Measurements from ENCODE around the gene UBAP2. TPM values are rescaled to one million over a fixed set of nuclear protein-coding genes. Genes with fewer than 3 reads are reported as not detected.
"Not testable (repeated sequence)": the region's sequence is repeated elsewhere in the genome, so short reads cannot be mapped to it uniquely, and the experiment has no call there.

The UBAP2 gene
- total RNA-seq, 2 experiments from 2014 or later, result 51.5 to 54.4 TPM

GRCh38 chr9:33964086-33964768, 84.5 kb downstream of the UBAP2 start:
- no peaks in the 10 kb centered on the region for H3K9me3 Mint-ChIP-seq
- H3K27ac Mint-ChIP-seq, result no peak overlapping the region
- H3K27me3 Mint-ChIP-seq, result no peaks in the 10 kb centered on the region
- H3K36me3 Mint-ChIP-seq, result peaks cover 18% of the 10 kb centered on the region
- H3K4me1 Mint-ChIP-seq, result peaks cover 5% of the 10 kb centered on the region
- DNase-seq, result no peak
- H3K4me3 Mint-ChIP-seq, result no peak overlapping the region

GRCh38 chr9:33962468-33962867, 86.2 kb downstream of the UBAP2 start:
- not testable (repeated sequence) for H3K27ac Mint-ChIP-seq

GRCh38 chr9:33959725-33960124, 89.0 kb downstream of the UBAP2 start:
- H3K27me3 Mint-ChIP-seq, result no peaks in the 10 kb centered on the region
- H3K9me3 Mint-ChIP-seq, result no peaks in the 10 kb centered on the region
- peaks cover 5% of the 10 kb centered on the region for H3K4me1 Mint-ChIP-seq
- peaks cover 18% of the 10 kb centered on the region for H3K36me3 Mint-ChIP-seq
- H3K4me3 Mint-ChIP-seq, result no peak overlapping the region
- DNase-seq, result no peak
- no peak overlapping the region for H3K27ac Mint-ChIP-seq

More at GRCh38 chr9:33962468-33962867, 86.2 kb downstream of the UBAP2 start:
- H3K4me3 Mint-ChIP-seq, H3K9me3 Mint-ChIP-seq, DNase-seq, H3K4me1 Mint-ChIP-seq, H3K27me3 Mint-ChIP-seq: not testable (repeated sequence)
- peaks cover 15% of the 10 kb centered on the region for H3K36me3 Mint-ChIP-seq

- Mint-ChIP-seq H3K27me3 (no peaks in the 10 kb centered on the region), H3K27ac (no peak overlapping the region), H3K36me3 (peaks cover 27% of the 10 kb centered on the region), H3K9me3 (no peaks in the 10 kb centered on the region), H3K4me3 (no peak overlapping the region), H3K4me1 (no peaks in the 10 kb centered on the region)
- DNase-seq, result no peak
Observed at GRCh38 chr9:33956544-33956943, 92.1 kb downstream of the UBAP2 start.

- Mint-ChIP-seq H3K36me3 (peaks cover 39% of the 10 kb centered on the region), H3K4me3 (no peak overlapping the region), H3K4me1 (no peaks in the 10 kb centered on the region), H3K27me3 (no peaks in the 10 kb centered on the region), H3K9me3 (no peaks in the 10 kb centered on the region), H3K27ac (no peak overlapping the region)
- no peak for DNase-seq
Observed at GRCh38 chr9:33952066-33952465, 96.6 kb downstream of the UBAP2 start.

- no peaks in the 10 kb centered on the region for H3K4me1 Mint-ChIP-seq
- no peak overlapping the region for H3K4me3 Mint-ChIP-seq
- no peaks in the 10 kb centered on the region for H3K9me3 Mint-ChIP-seq
- H3K36me3 Mint-ChIP-seq, result peaks cover 44% of the 10 kb centered on the region
- no peaks in the 10 kb centered on the region for H3K27me3 Mint-ChIP-seq
- no peak for DNase-seq
- H3K27ac Mint-ChIP-seq, result no peak overlapping the region
Observed at GRCh38 chr9:33950371-33950770, 98.3 kb downstream of the UBAP2 start.

GRCh38 chr9:33946779-33947535, 101.7 kb downstream of the UBAP2 start:
- H3K4me3 Mint-ChIP-seq, result no peak overlapping the region
- no peak overlapping the region for H3K27ac Mint-ChIP-seq
- DNase-seq, result no peak
- no peaks in the 10 kb centered on the region for H3K27me3 Mint-ChIP-seq
- H3K4me1 Mint-ChIP-seq, result no peaks in the 10 kb centered on the region
- H3K9me3 Mint-ChIP-seq, result no peaks in the 10 kb centered on the region
- peaks cover 35% of the 10 kb centered on the region for H3K36me3 Mint-ChIP-seq

- peaks cover 39% of the 10 kb centered on the region for H3K36me3 Mint-ChIP-seq
Observed at GRCh38 chr9:33943389-33943788, 105.3 kb downstream of the UBAP2 start.

GRCh38 chr9:33942471-33943083, 106.1 kb downstream of the UBAP2 start:
- no peak overlapping the region for H3K27ac Mint-ChIP-seq
- H3K27me3 Mint-ChIP-seq, result no peaks in the 10 kb centered on the region
- no peaks in the 10 kb centered on the region for H3K4me1 Mint-ChIP-seq
- no peak overlapping the region for H3K4me3 Mint-ChIP-seq
- DNase-seq, result no peak
- peaks cover 39% of the 10 kb centered on the region for H3K36me3 Mint-ChIP-seq
- H3K9me3 Mint-ChIP-seq, result no peaks in the 10 kb centered on the region

More at GRCh38 chr9:33943389-33943788, 105.3 kb downstream of the UBAP2 start:
- H3K9me3 Mint-ChIP-seq, result no peaks in the 10 kb centered on the region
- DNase-seq, result no peak
- H3K27ac Mint-ChIP-seq, result no peak overlapping the region
- H3K4me3 Mint-ChIP-seq, result no peak overlapping the region
- H3K4me1 Mint-ChIP-seq, result no peaks in the 10 kb centered on the region
- H3K27me3 Mint-ChIP-seq, result no peaks in the 10 kb centered on the region

- H3K4me1 Mint-ChIP-seq, result no peaks in the 10 kb centered on the region
- no peaks in the 10 kb centered on the region for H3K9me3 Mint-ChIP-seq
- H3K4me3 Mint-ChIP-seq, result no peak overlapping the region
- no peak for DNase-seq
- peaks cover 32% of the 10 kb centered on the region for H3K36me3 Mint-ChIP-seq
- H3K27me3 Mint-ChIP-seq, result no peaks in the 10 kb centered on the region
- no peak overlapping the region for H3K27ac Mint-ChIP-seq
Observed at GRCh38 chr9:33939924-33940874, 108.5 kb downstream of the UBAP2 start.

- Mint-ChIP-seq H3K9me3 (no peaks in the 10 kb centered on the region), H3K36me3 (peaks cover 21% of the 10 kb centered on the region), H3K27ac (no peak overlapping the region), H3K4me3 (no peak overlapping the region), H3K27me3 (no peaks in the 10 kb centered on the region), H3K4me1 (no peaks in the 10 kb centered on the region)
- no peak for DNase-seq
Observed at GRCh38 chr9:33934188-33934878, 114.4 kb downstream of the UBAP2 start.

- H3K36me3 Mint-ChIP-seq, result peaks cover 15% of the 10 kb centered on the region
- no peaks in the 10 kb centered on the region for H3K4me1 Mint-ChIP-seq
- no peaks in the 10 kb centered on the region for H3K27me3 Mint-ChIP-seq
- H3K9me3 Mint-ChIP-seq, result no peaks in the 10 kb centered on the region
- H3K4me3 Mint-ChIP-seq, result no peak overlapping the region
- no peak overlapping the region for H3K27ac Mint-ChIP-seq
- DNase-seq, result no peak
Observed at GRCh38 chr9:33932078-33932807, 116.4 kb downstream of the UBAP2 start.

- no peaks in the 10 kb centered on the region for H3K9me3 Mint-ChIP-seq
- no peak overlapping the region for H3K4me3 Mint-ChIP-seq
- H3K4me1 Mint-ChIP-seq, result no peaks in the 10 kb centered on the region
- H3K27me3 Mint-ChIP-seq, result no peaks in the 10 kb centered on the region
- H3K36me3 Mint-ChIP-seq, result peaks cover 11% of the 10 kb centered on the region
- DNase-seq, result no peak
- peak overlapping the region; percentile 38 for H3K27ac Mint-ChIP-seq
Observed at GRCh38 chr9:33931326-33931725, 117.4 kb downstream of the UBAP2 start.

- no peak for DNase-seq
- Mint-ChIP-seq H3K27me3 (no peaks in the 10 kb centered on the region), H3K4me3 (no peak overlapping the region), H3K9me3 (no peaks in the 10 kb centered on the region), H3K36me3 (peaks cover 10% of the 10 kb centered on the region), H3K4me1 (no peaks in the 10 kb centered on the region), H3K27ac (no peak overlapping the region)
Observed at GRCh38 chr9:33927694-33928093, 121.0 kb downstream of the UBAP2 start.

Measured in activated naive CD8-positive, alpha-beta T cell treated with anti-CD3 and anti-CD28 coated beads for 36 hours (primary cell).